H1 (cell line): ENCODE data around the gene COLQ. TPM values are rescaled to one million over a fixed set of nuclear protein-coding genes. Genes with fewer than 3 reads are reported as not detected.

Experiments
- CTCF ChIA-PET: fragments of 300-600 bp; sonication (Branson Sonifier 250); formaldehyde crosslinking; loops from one replicate; lab custom pipeline; 2021; ENCODE audit not compliant: partially characterized antibody; lab: Charles Lee
- POLR2A ChIA-PET: fragments of 300-600 bp; sonication (Branson Sonifier 250); formaldehyde crosslinking; loops from one replicate; lab custom pipeline; 2021; ENCODE audit warnings: inconsistent platforms; ENCODE audit not compliant: partially characterized antibody; lab: Charles Lee
- DNase-seq, 2 experiments: peaks; one replicate each; pipeline versions ENCODE4 v3.0.0 to v3.0.0-alpha.2; 2010 to 2022; ENCODE audit warnings: low spot score in 2 of 2, low read depth in 1 of 2, mixed read lengths in 1 of 2
- FAIRE-seq: peaks from 2 replicates; lab custom pipeline; 2011; peaks lifted over from hg19 to GRCh38; lab: Jason Lieb, UNC
- H2AFZ ChIP-seq: 2 replicates; pipeline ENCODE4 v1.8.1; 2012; ENCODE audit warnings: low read length, inconsistent platforms
- H2AK5ac ChIP-seq: 2 replicates; pipeline ENCODE4 v1.6.1; 2013; ENCODE audit warnings: low read depth, low read length
- H2BK120ac ChIP-seq: replicated peaks from 2 replicates; pipeline ENCODE3; 2013; ENCODE audit warnings: low read depth, low read length, inconsistent platforms
- H2BK12ac ChIP-seq: 2 replicates; pipeline ENCODE4 v1.6.1; 2013; ENCODE audit warnings: low read depth, low read length
- H2BK15ac ChIP-seq: 2 replicates; pipeline ENCODE4 v1.6.1; 2013; ENCODE audit warnings: low read length
- H2BK20ac ChIP-seq: 2 replicates; pipeline ENCODE4 v1.6.1; 2013; ENCODE audit warnings: low read length
- H2BK5ac ChIP-seq: 2 replicates; pipeline ENCODE4 v1.6.1; 2013; ENCODE audit warnings: low read depth, low read length
- H3K14ac ChIP-seq: 2 replicates; pipeline ENCODE4 v1.6.1; 2013; ENCODE audit warnings: inconsistent platforms; ENCODE audit not compliant: insufficient read length
- H3K18ac ChIP-seq: 2 replicates; pipeline ENCODE4 v1.6.1; 2013; ENCODE audit warnings: low read length; ENCODE audit errors: extremely low read depth
- H3K23ac ChIP-seq: 2 replicates; pipeline ENCODE4 v1.6.1; 2013; ENCODE audit warnings: inconsistent platforms; ENCODE audit not compliant: insufficient read length
- H3K23me2 ChIP-seq: 2 replicates; pipeline ENCODE4 v1.6.1; 2013; ENCODE audit warnings: low read depth, low read length
- H3K27ac ChIP-seq: 2 replicates; pipeline ENCODE4 v1.6.1; 2011; ENCODE audit warnings: low read depth, low read length, inconsistent platforms
- H3K27me3 ChIP-seq, 4 experiments: replicated peaks in 1 of 4; 1 replicate in 1 of 4; 2 replicates in 3 of 4; pipeline versions ENCODE4 v1.6.1 to v1.8.1; 2011 to 2013; ENCODE audit warnings: low read length in 3 of 4, mild to moderate bottlenecking in 3 of 4, inconsistent platforms in 2 of 4, mixed read lengths in 2 of 4, moderate library complexity in 1 of 4; ENCODE audit not compliant: control insufficient read depth in 3 of 4, insufficient read depth in 3 of 4; ENCODE audit errors: extremely low read depth in 1 of 4
- H3K36me3 ChIP-seq, 4 experiments: 2 replicates each; pipeline versions ENCODE4 v1.6.1 to v1.8.1; 2011 to 2013; ENCODE audit warnings: mild to moderate bottlenecking in 4 of 4, low read length in 3 of 4, moderate library complexity in 2 of 4, control low read depth in 1 of 4, inconsistent platforms in 1 of 4; ENCODE audit not compliant: insufficient read depth in 4 of 4, control insufficient read depth in 2 of 4
- H3K4ac ChIP-seq: replicated peaks from 2 replicates; pipeline ENCODE3; 2013; ENCODE audit warnings: low read length, low read depth, mixed read lengths, inconsistent platforms; ENCODE audit not compliant: insufficient read length
- H3K4me1 ChIP-seq, 4 experiments: replicated peaks in 1 of 4; 1 replicate in 1 of 4; 2 replicates in 3 of 4; pipeline versions ENCODE4 v1.6.1 to v1.8.1; 2011 to 2013; ENCODE audit warnings: low read length in 3 of 4, inconsistent platforms in 2 of 4, mixed read lengths in 1 of 4; ENCODE audit not compliant: insufficient read depth in 4 of 4, control insufficient read depth in 3 of 4
- H3K4me2 ChIP-seq, 2 experiments: 2 replicates each; pipeline versions ENCODE4 v1.6.1 to v1.8.1; 2011 to 2013; ENCODE audit warnings: low read depth in 2 of 2, low read length in 2 of 2, control low read depth in 1 of 2, inconsistent platforms in 1 of 2, mild to moderate bottlenecking in 1 of 2; ENCODE audit not compliant: insufficient read depth in 1 of 2
- H3K4me3 ChIP-seq, 4 experiments: fragments of 200-600, 300-600 bp in 1 of 4; sonication (generic), shearing (Covaris generic), sonication (Bioruptor Twin) in 1 of 4; 2 replicates each; pipeline versions ENCODE4 v1.5.1 to v1.8.1; 2011 to 2016; ENCODE audit warnings: low read length in 4 of 4, low read depth in 3 of 4, control low read depth in 2 of 4, inconsistent platforms in 2 of 4, mild to moderate bottlenecking in 2 of 4, mixed read lengths in 1 of 4, moderate library complexity in 1 of 4; ENCODE audit not compliant: insufficient read depth in 2 of 4; ENCODE audit errors: extremely low read depth in 1 of 4
- H3K56ac ChIP-seq: replicated peaks from 2 replicates; pipeline ENCODE3; 2013; ENCODE audit warnings: low read depth, mild to moderate bottlenecking, mixed read lengths, low read length, inconsistent platforms; ENCODE audit not compliant: insufficient read length
- H3K79me1 ChIP-seq: 2 replicates; pipeline ENCODE4 v1.6.1; 2013; ENCODE audit warnings: low read depth, low read length, control low read depth
- H3K79me2 ChIP-seq, 2 experiments: 2 replicates each; pipeline versions ENCODE4 v1.6.1 to v1.8.1; 2012 to 2013; ENCODE audit warnings: low read length in 2 of 2, mild to moderate bottlenecking in 2 of 2, inconsistent platforms in 1 of 2; ENCODE audit not compliant: insufficient read depth in 2 of 2, control insufficient read depth in 1 of 2
- H3K9ac ChIP-seq, 4 experiments: replicated peaks in 1 of 4; 1 replicate in 1 of 4; 2 replicates in 3 of 4; pipeline versions ENCODE4 v1.6.1 to v1.8.1; 2011 to 2013; ENCODE audit warnings: low read depth in 3 of 4, low read length in 3 of 4, control low read depth in 2 of 4, mild to moderate bottlenecking in 2 of 4, moderate library complexity in 2 of 4, inconsistent platforms in 1 of 4; ENCODE audit errors: extremely low read depth in 1 of 4
- H3K9me3 ChIP-seq, 2 experiments: 2 replicates each; pipeline versions ENCODE4 v1.6.1 to v1.8.1; 2012 to 2013; ENCODE audit warnings: mild to moderate bottlenecking in 2 of 2, moderate library complexity in 2 of 2, control low read depth in 1 of 2, inconsistent platforms in 1 of 2, low read depth in 1 of 2, low read length in 1 of 2, mixed read lengths in 1 of 2; ENCODE audit not compliant: insufficient read depth in 2 of 2
- H4K20me1 ChIP-seq, 2 experiments: replicated peaks in 1 of 2; 2 replicates each; pipeline versions ENCODE3 to v1.8.1; 2011 to 2013; ENCODE audit warnings: inconsistent platforms in 2 of 2, low read length in 2 of 2, mild to moderate bottlenecking in 1 of 2; ENCODE audit not compliant: insufficient read depth in 2 of 2, control insufficient read depth in 1 of 2
- H4K5ac ChIP-seq: 2 replicates; pipeline ENCODE4 v1.6.1; 2013; ENCODE audit warnings: low read length, low read depth, mixed read lengths, inconsistent platforms; ENCODE audit not compliant: insufficient read length
- H4K8ac ChIP-seq: 2 replicates; pipeline ENCODE4 v1.8.0; 2013; ENCODE audit warnings: mild to moderate bottlenecking, moderate library complexity, low read length, inconsistent platforms; ENCODE audit not compliant: insufficient read depth; ENCODE audit errors: extremely low read depth
- H4K91ac ChIP-seq: replicated peaks from 2 replicates; pipeline ENCODE3; 2013; ENCODE audit warnings: low read length, mixed read lengths, inconsistent platforms; ENCODE audit not compliant: insufficient read length
- CEBPB ChIP-seq: IDR thresholded peaks from 2 replicates; pipeline ENCODE4 v1.6.1; 2012; ENCODE audit warnings: low read depth, low read length
- CREB1 ChIP-seq: IDR thresholded peaks from 2 replicates; pipeline ENCODE4 v1.6.1; 2012; ENCODE audit warnings: inconsistent platforms
- NRF1 ChIP-seq: IDR thresholded peaks from 2 replicates; pipeline ENCODE4 v1.6.1; 2011; ENCODE audit warnings: mild to moderate bottlenecking, low read depth, low read length, improper control_type of control experiment
- POU5F1 ChIP-seq: IDR thresholded peaks from 2 replicates; pipeline ENCODE4 v1.6.1; 2011; ENCODE audit warnings: low read depth, mild to moderate bottlenecking, low read length, moderate library complexity
- SP1 ChIP-seq: IDR thresholded peaks from 2 replicates; pipeline ENCODE4 v1.6.1; 2011; ENCODE audit warnings: low read depth, low read length
- WGBS, 2 experiments: shearing (Covaris generic) in 1 of 2; methylation state at CpG; one replicate each; pipeline versions ENCODE4 v1.1.6 to v1.1.7; 2013 to 2015; ENCODE audit warnings: low lambda C conversion rate in 2 of 2, mixed read lengths in 2 of 2, inconsistent platforms in 1 of 2, low coverage in 1 of 2, missing lambda C conversion rate in 1 of 2; ENCODE audit not compliant: insufficient replicate concordance in 2 of 2, insufficient coverage in 1 of 2, insufficient read length in 1 of 2; ENCODE audit errors: extremely low coverage in 1 of 2, missing lambda C conversion rate in 1 of 2; 5-methylcytosine and 5-hydroxymethylcytosine counted together
- polyA plus RNA-seq, 7 experiments: library from polyadenylated mRNA; depleted of rRNA in 3 of 7; stranded (reverse) in 5 of 7; unstranded in 2 of 7; fragments of >200 nt in 5 of 7; fragments of 200-250 nt in 2 of 7; gene quantifications; 1 replicate in 5 of 7; 2 replicates in 1 of 7; 4 replicates in 1 of 7; pipeline versions ENCODE4 v1.2.1 to v1.2.3, GENCODE V29; 2011 to 2013; ENCODE audit warnings: missing spikeins in 2 of 7, mixed read lengths in 2 of 7
- total RNA-seq: library from RNA; stranded (reverse); fragmentation: NEBNext Ultra II Directional; extraction: Animal tissue kit (Norgen Biotek cat#: 25700); gene quantifications from 2 replicates; pipeline ENCODE4 v1.2.1, GENCODE V29; 2021

COLQ gene
- total and polyA plus RNA-seq, 2 of the 8 experiments (the other 6 are each of a cell fraction or from before 2014, with no cell fraction given): 1.5 to 1.9 TPM

GRCh38 chr3:15558581-15558980 lies 37.1 kb upstream of the COLQ start:
- H4K20me1 ChIP-seq: no peaks in the 10 kb centered on the region
- 85% methylated on average over 9 of the region's 9 CpGs; no CpG with 5 or more reads in 1 of the 2 experiments for WGBS, 2 experiments
- H3K79me2 ChIP-seq: no peaks in the 10 kb centered on the region
- H3K9me3 ChIP-seq: no peaks in the 10 kb centered on the region
- no peak overlapping the region for H2AK5ac ChIP-seq
- H3K36me3 ChIP-seq: peaks cover 9 to 21% (median 16%) of the 10 kb centered on the region in 4 experiments; a peak in 7 of 8 replicates
- DNase-seq: no peak
- H3K14ac ChIP-seq: no peak overlapping the region
- H4K91ac ChIP-seq: no peak overlapping the region
- ChIA-PET POLR2A (interaction anchor here (1.0 to 1.4 kb wide), 2 partner anchors 11 to 128 kb away, joined by 3 read pairs; no protein-coding TSS in a partner anchor), CTCF (interaction anchor here (0.6 to 2.8 kb wide), 15 partner anchors 7 to 358 kb away, joined by 3 to 18 read pairs (median 3); partner anchors contain the start of gene COLQ)
- H3K4ac ChIP-seq: no peak overlapping the region
- H3K56ac ChIP-seq: no peak overlapping the region
- H2AFZ ChIP-seq: no peak overlapping the region
- no peak overlapping the region for H3K27ac ChIP-seq
- H3K4me2 ChIP-seq: no peak overlapping the region
- H3K4me1 ChIP-seq: no peaks in the 10 kb centered on the region
- H3K23ac ChIP-seq: no peak overlapping the region
- H2BK15ac ChIP-seq: no peak overlapping the region
- H3K18ac ChIP-seq: no peak overlapping the region
- FAIRE-seq: no peak
- no peak overlapping the region for H2BK5ac ChIP-seq
- H3K23me2 ChIP-seq: no peaks in the 10 kb centered on the region
- no peak overlapping the region for H2BK20ac ChIP-seq
- H3K4me3 ChIP-seq: no peak overlapping the region
- no peak overlapping the region for H3K9ac ChIP-seq
- no peaks in the 10 kb centered on the region for H3K79me1 ChIP-seq
- TF ChIP-seq POU5F1: no peak
- TF ChIP-seq SP1: no peak
- no peak for TF ChIP-seq CREB1
- TF ChIP-seq NRF1: no peak
- no peak for TF ChIP-seq CEBPB
- H2BK120ac ChIP-seq: no peak overlapping the region
- H3K27me3 ChIP-seq: no peaks in the 10 kb centered on the region
- H4K5ac ChIP-seq: no peak overlapping the region
- no peak overlapping the region for H4K8ac ChIP-seq
- no peak overlapping the region for H2BK12ac ChIP-seq
